HG03103 (cell line): ENCODE results near the gene CARD9.

ENCODE experiments used
- ATAC-seq: cut with Tn5 transposase; IDR thresholded peaks from one replicate; pipeline ENCODE4 v1.9.1; 2021; ENCODE audit warnings: low read depth; ENCODE audit not compliant: unreplicated experiment

CARD9 gene

DNA sequence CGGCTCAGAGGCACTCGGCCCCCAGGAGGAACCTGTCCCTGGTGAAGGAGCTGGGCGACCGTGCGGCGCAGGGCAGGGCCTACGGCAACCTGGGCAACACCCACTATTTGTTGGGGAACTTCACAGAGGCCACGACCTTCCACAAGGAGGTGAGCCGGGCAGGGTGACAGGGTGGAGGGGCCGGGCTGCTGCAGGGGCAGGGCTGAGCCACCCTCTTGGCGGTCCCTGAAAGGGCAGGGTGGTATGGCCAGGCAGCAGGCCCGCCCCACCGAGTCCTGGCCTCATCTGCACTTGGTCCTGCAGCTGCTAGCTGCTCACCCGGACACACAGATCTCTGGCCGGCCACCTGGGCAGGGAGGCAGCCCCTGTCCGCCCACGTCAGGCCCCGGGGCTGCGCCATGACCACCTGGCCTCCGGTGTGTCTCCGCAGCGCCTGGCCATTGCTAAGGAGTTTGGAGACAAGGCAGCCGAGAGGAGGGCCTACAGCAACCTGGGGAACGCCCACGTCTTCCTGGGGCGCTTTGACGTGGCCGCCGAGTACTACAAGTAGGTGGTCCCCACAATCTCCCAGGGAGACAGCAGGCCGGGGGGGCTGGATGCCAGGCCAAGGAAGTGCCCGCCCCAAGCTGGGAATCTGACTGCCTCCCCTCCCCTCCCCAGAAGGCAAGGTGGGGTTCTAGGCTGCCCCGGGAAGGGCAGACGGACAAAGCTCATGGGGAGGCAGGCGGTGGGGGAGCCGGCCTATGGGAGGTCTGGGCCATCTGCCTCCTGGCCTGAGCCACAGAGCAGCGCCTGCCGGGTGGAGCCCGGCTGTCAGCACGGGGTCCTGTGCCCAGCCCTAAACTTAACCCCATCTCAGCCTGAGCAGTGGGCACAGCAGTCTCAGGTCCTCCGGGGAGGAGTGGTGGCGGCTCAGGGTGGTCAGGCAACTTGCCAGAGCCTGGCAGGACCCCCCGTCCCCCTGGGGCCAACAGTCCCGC, 35.8 kb downstream of the CARD9 start:
- no peak for ATAC-seq

DNA sequence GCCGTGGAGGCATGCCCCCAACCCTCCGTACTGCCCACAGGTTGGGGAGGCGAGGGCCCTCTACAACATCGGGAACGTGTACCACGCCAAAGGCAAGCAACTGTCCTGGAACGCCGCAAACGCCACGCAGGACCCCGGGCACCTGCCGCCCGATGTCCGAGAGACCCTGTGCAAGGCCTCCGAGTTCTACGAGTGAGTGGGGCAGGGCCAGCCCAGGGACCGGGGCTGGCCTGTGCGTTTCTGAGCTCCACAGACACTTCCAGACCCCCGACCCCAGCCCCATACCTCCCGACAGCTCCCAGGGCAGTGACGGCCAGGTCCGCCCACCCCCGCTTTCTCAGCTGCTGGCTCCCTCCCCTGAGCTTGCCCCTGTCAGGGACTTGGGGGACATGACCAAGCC, 36.6 kb downstream of the CARD9 start:
- ATAC-seq, result no peak

GRCh38 chr9:136336156-136336870, 37.2 kb downstream of the CARD9 start:
- no peak for ATAC-seq

DNA sequence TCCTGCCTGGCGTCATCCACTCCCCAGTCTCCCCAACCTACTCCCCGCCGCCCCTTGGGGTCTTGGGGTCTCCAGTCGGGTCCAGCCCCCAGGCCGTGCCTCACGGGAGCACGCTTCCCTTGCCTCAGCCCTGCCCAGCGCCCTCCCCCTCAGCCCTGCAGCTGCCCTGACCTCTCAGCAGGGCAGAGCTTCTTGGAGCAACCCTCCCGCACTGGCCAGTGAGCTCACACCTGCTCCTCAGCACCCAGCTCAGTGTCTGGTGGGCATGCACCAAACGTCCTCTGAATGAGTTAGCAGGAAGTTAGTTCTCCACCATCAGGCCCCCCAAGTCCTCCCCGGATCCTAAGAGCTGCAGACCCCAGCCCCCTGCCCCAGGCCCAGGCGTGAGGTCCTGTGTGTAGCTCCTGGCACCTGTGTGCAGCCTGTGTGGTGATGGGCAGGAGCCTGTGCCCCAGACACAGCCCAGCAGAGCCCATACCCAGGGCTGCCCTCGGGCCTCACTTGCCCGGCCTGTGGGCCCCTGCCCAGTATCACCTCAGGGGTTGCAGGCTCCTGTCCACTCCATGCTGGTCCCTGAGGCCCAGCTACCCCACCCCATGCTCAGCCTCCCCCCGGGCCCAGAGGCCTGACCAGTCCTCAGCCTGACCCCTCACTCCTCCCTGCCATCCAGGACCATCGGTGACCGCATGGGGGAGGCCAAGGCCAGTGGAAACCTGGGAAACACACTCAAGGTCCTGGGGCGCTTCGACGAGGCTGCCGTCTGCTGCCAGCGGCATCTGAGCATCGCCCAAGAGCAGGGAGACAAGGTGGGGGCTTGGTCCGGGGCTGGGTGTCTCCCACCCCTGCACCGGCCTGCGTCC, 37.9 kb downstream of the CARD9 start:
- no peak for ATAC-seq

DNA sequence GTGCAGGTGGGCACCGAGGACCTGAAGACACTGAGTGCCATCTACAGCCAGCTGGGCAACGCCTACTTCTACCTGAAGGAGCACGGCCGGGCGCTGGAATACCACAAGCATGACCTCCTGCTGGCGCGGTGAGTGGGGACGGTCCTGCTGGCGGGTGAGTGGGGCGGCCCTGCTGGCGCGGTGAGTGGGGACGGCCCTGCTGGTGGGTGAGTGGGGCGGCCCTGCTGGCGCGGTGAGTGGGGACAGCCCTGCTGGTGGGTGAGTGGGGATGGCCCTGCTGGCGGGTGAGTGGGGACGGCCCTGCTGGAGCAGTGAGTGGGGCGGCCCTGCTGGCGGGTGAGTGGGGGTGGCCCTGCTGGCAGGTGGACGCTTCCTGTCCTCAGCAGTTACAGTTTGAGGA, 38.9 kb downstream of the CARD9 start:
- no peak for ATAC-seq

GRCh38 chr9:136333486-136333885, 40.0 kb downstream of the CARD9 start:
- ATAC-seq, result no peak

- no peak for ATAC-seq
Observed at GRCh38 chr9:136333045-136333444, 40.4 kb downstream of the CARD9 start.

- no peak for ATAC-seq
Observed at GRCh38 chr9:136332482-136332983, 40.9 kb downstream of the CARD9 start.

DNA sequence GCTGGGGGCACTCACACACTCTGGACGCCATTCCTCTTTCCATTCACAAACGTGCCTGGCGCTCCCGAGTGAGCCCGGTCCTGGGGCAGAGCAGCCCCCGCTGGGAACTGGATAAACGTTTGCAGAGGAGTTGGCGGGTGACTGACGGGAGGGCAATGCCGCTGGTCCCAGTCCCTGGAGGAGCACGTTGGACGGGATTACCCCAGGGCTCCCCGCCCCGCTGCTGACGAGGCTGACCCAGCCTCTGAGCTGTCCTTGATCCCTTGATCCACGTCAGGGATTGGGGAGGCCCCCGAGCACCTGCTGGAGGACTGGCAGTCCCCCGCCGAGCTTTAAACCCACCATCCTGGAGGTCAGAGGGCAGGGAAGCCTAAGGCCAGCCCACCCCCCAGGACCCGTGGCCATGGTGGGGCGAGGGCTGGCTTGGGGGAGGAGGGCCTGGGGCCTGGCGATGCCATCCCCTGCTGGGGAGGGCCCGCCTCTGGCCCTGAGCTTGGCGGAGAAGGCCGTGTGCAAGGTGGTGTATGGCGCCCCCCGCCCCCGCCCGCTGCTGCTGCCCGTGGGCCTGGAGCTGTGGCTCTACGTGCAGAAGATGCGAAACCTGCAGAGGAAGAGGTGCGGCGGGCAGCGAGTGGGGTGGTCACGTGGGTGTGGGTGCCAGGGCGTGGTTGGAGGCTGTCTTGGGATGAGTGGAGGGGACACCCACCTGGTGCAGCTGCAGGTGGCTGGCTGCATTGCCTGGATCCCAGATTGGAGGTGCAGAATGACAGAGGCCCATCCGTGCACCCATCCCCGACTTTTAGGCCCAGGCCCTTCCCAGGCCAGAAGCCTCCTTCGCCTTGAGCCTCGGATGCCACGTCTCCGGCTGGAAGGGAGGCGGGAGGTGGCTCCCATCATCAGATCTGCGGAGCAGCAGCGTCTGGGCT, 41.6 kb downstream of the CARD9 start:
- no peak for ATAC-seq

- ATAC-seq, result no peak
Observed at GRCh38 chr9:136331030-136331429, 42.4 kb downstream of the CARD9 start.

GRCh38 chr9:136330406-136330990, 43.0 kb downstream of the CARD9 start:
- ATAC-seq, result no peak

DNA sequence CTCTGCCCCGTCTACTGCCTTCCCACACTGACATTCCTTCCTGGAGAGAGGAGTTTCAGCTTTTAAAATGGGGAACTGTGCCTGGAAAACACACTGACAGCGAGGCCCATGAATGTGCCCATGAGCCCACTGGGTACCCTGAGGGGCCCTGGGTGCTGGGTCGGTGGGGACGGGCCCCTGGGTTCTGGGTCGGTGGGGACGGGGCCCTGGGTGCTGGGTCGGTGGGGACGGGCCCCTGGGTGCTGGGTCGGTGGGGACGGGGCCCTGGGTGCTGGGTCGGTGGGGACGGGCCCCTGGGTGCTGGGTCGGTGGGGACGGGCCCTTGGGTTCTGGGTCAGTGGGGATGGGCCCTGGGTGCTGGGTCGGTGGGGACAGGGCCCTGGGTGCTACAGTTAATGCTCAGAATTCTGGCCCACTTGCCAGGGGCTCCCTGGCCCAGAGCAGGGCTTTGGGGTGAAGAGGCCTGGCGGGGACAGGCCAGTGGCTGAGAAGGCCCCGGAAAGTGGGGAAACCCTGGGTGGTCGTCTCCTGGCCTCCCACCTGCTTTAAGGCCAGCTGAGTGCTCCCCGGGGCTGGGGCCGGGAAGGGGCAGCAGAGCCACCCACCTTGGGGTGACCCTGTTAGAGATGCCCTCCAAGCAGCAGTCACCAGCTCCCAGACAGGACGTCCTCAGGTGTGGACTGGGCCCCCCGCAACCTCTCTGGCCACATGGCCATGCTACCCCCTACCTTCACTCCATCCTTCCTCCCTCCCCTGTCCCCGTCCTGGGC, 43.6 kb downstream of the CARD9 start:
- no peak for ATAC-seq

GRCh38 chr9:136329211-136329627, 44.2 kb downstream of the CARD9 start:
- ATAC-seq, result no peak

GRCh38 chr9:136328622-136329041, 44.8 kb downstream of the CARD9 start:
- no peak for ATAC-seq

- no peak for ATAC-seq
Observed at GRCh38 chr9:136328011-136328621, 45.4 kb downstream of the CARD9 start.

GRCh38 chr9:136327304-136327974, 46.0 kb downstream of the CARD9 start, which contains the start of gene GPSM1:
GPSM1 (plus strand) TSS chr9:136327539; CDS start chr9:136327696, 157 bp downstream.
- no peak for ATAC-seq

GRCh38 chr9:136326761-136327303, 46.6 kb downstream of the CARD9 start:
- ATAC-seq, result no peak
